ENCODE measurements around the gene FOSL2.

The FOSL2 gene

DNA sequence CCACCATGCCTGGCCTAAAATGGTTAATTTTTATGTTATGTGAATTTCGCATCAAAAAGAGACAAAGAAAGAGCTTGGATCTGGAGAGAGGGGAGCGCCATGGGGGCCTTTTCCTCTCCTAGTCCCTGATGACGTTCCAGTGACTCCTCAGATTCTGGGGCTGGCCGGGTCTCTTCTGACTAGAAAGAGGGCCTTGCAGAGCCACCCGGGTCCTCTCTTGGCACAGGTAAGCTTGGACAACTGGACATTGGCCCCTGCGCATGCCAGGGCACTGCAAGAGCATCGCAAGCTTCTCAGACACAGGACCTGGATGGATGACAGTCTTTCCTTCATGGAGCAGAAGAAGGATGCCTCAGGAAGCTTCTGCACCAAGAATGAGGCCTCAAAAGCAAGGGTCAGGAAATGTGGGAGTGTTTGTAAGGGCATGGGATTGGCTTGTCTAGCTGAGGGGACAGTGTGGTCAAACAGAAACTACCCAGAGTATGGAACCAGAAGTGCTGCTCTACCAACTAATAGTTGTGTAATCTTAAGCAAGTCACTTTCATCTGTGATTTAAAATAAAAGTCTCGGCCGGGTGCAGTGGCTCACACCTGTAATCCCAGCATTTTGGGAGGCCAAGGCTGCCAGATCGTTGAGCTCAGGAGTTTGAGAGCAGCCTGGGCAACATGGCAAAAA is 35.2 kb downstream of the FOSL2 start:
- WGBS, 2 experiments (ENCODE audit: insufficient coverage in 2 of 2): 94 to 97% methylated on average over 6 to 7 of the region's 10 CpGs

GRCh38 chr2:28428486-28428885 is 35.8 kb downstream of the FOSL2 start:
- Histone ChIP-seq H3K4me3 (ENCODE audit: extremely low read depth, insufficient read depth, low read length, poor library complexity, severe bottlenecking) (no peak overlapping the region), H3K9me3 (ENCODE audit: control insufficient read depth, low read length) (peaks cover 7% of the 10 kb centered on the region), H3K36me3 (ENCODE audit: control insufficient read depth, insufficient read depth, low read length) (no peaks in the 10 kb centered on the region), H3K27ac (ENCODE audit: low read depth, low read length, severe bottlenecking) (no peak overlapping the region), H3K4me1 (ENCODE audit: control insufficient read depth, insufficient read depth, low read length, poor library complexity, severe bottlenecking) (peaks cover 12% of the 10 kb centered on the region)
- 83 to 100% methylated on average over 1 of the region's 3 CpGs for WGBS, 2 experiments (ENCODE audit: insufficient coverage in 2 of 2)

More for the DNA sequence above, 35.2 kb downstream of the FOSL2 start:
- H3K4me3 ChIP-seq (ENCODE audit: extremely low read depth, insufficient read depth, low read length, poor library complexity, severe bottlenecking): no peak overlapping the region
- H3K9me3 ChIP-seq (ENCODE audit: control insufficient read depth, low read length): peaks cover under 1% of the 10 kb centered on the region
- H3K27ac ChIP-seq (ENCODE audit: low read depth, low read length, severe bottlenecking): no peak overlapping the region
- H3K36me3 ChIP-seq (ENCODE audit: control insufficient read depth, insufficient read depth, low read length): no peaks in the 10 kb centered on the region
- peaks cover 18% of the 10 kb centered on the region for H3K4me1 ChIP-seq (ENCODE audit: control insufficient read depth, insufficient read depth, low read length, poor library complexity, severe bottlenecking)

DNA sequence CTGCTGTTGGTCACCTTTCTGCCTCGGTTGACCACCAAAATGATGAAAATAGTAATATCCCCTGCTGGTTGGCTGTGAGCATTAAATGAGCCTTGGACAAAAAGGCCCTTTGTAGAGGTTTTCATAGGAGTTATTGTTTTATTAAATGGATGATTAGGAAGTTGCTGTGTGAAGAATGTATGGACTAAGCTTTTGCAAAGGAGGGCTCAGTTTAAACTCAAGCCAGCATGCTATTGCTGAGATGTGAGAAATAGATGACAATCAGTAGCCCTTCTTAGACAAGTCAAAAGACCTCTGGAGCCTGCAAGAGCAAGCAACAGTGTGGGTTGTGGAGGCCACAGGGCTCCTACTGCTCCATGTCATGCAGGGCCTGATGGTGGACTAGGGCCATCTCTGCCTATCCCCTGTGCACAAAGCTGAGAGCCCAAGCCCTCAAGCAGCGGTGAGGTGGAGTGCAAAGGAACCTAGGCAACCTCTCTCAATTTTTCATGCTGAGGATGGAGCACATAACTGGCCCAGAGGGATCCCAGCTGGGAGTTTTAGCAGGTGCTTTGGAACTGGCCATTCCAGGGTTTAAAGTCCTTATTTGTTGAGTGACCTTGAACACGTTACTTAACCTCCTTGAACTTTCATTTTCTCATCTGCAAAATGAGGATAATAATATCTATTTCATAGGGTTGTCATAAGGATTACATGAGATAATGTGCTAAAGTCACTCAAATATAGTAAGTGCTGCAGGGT is 37.1 kb downstream of the FOSL2 start:
- WGBS, 2 experiments (ENCODE audit: insufficient coverage in 2 of 2): 96 to 100% methylated on average over 2 of the region's 3 CpGs
- no peak overlapping the region for H3K27ac ChIP-seq (ENCODE audit: low read depth, low read length, severe bottlenecking)
- no peak overlapping the region for H3K4me3 ChIP-seq (ENCODE audit: extremely low read depth, insufficient read depth, low read length, poor library complexity, severe bottlenecking)
- H3K36me3 ChIP-seq (ENCODE audit: control insufficient read depth, insufficient read depth, low read length): no peaks in the 10 kb centered on the region
- H3K4me1 ChIP-seq (ENCODE audit: control insufficient read depth, insufficient read depth, low read length, poor library complexity, severe bottlenecking): no peaks in the 10 kb centered on the region
- peaks cover 8% of the 10 kb centered on the region for H3K9me3 ChIP-seq (ENCODE audit: control insufficient read depth, low read length)

GRCh38 chr2:28430377-28430765 is 37.7 kb downstream of the FOSL2 start:
- H3K27ac ChIP-seq (ENCODE audit: low read depth, low read length, severe bottlenecking): no peak overlapping the region
- peaks cover 8% of the 10 kb centered on the region for H3K9me3 ChIP-seq (ENCODE audit: control insufficient read depth, low read length)
- no peaks in the 10 kb centered on the region for H3K4me1 ChIP-seq (ENCODE audit: control insufficient read depth, insufficient read depth, low read length, poor library complexity, severe bottlenecking)
- no peak overlapping the region for H3K4me3 ChIP-seq (ENCODE audit: extremely low read depth, insufficient read depth, low read length, poor library complexity, severe bottlenecking)
- 91 to 94% methylated on average over 5 of the region's 5 CpGs for WGBS, 2 experiments (ENCODE audit: insufficient coverage in 2 of 2)
- no peaks in the 10 kb centered on the region for H3K36me3 ChIP-seq (ENCODE audit: control insufficient read depth, insufficient read depth, low read length)

DNA sequence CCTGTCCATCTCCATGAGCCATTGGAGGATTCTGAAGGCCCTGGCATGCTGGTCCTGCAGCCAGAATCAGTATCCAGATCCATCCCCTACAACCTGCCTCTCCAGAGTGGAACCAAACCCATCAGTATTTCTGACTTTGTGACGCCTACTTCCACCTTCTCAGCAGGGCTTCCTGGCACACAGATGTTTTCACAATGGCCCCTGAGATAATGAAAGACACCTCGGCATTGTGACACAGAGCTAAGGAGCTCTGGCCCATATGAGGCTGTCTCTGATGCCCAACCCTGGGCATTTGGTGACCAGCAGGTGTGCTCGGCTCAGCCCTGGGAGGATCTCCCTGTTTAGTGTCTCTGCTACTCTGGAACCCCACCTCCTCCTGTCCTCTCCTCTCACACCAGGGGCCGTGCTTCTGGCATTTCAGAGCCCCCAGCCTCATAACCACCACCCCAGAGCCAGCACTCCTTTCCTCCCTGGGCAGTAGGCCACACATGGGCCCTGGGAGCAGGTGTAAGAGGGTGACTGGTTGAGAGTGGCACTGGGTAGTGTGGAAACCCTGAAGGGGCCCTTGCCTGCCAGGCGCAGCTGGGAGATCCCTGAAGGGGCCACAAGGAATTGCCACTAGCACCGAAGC is 38.2 kb downstream of the FOSL2 start:
- WGBS, 2 experiments (ENCODE audit: insufficient coverage in 2 of 2): 72 to 90% methylated on average over 3 to 4 of the region's 6 CpGs

DNA sequence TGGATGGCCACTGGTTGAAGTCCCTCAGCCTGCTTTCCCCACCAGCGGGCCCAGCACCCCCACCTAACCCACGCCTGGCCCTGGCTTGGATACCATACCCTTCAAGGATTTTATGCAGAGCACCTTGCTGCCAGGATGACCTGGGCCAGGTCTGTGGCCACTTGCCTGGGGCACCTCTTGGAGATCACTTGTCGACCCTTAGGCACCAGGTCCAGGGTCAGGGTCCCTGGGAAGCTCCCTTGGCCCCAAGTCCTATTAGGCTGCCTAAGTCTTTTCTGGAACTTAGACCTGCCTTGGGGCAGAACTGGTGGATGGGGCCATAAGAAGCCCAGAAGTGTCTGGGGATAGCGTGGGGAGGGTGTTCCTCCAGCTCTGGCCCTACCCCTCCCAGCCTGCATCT is 39.1 kb downstream of the FOSL2 start:
- Histone ChIP-seq H3K4me1 (ENCODE audit: control insufficient read depth, insufficient read depth, low read length, poor library complexity, severe bottlenecking) (no peaks in the 10 kb centered on the region), H3K4me3 (ENCODE audit: extremely low read depth, insufficient read depth, low read length, poor library complexity, severe bottlenecking) (no peak overlapping the region), H3K9me3 (ENCODE audit: control insufficient read depth, low read length) (peaks cover 8% of the 10 kb centered on the region), H3K27ac (ENCODE audit: low read depth, low read length, severe bottlenecking) (no peak overlapping the region), H3K36me3 (ENCODE audit: control insufficient read depth, insufficient read depth, low read length) (no peaks in the 10 kb centered on the region)
- 88 to 94% methylated on average over 1 to 4 of the region's 4 CpGs for WGBS, 2 experiments (ENCODE audit: insufficient coverage in 2 of 2)

More for the DNA sequence above, 38.2 kb downstream of the FOSL2 start:
- Histone ChIP-seq H3K4me1 (ENCODE audit: control insufficient read depth, insufficient read depth, low read length, poor library complexity, severe bottlenecking) (no peaks in the 10 kb centered on the region), H3K27ac (ENCODE audit: low read depth, low read length, severe bottlenecking) (no peak overlapping the region), H3K9me3 (ENCODE audit: control insufficient read depth, low read length) (peaks cover 8% of the 10 kb centered on the region), H3K36me3 (ENCODE audit: control insufficient read depth, insufficient read depth, low read length) (no peaks in the 10 kb centered on the region), H3K4me3 (ENCODE audit: extremely low read depth, insufficient read depth, low read length, poor library complexity, severe bottlenecking) (no peak overlapping the region)

- Histone ChIP-seq H3K9me3 (ENCODE audit: control insufficient read depth, low read length) (peaks cover 8% of the 10 kb centered on the region), H3K4me3 (ENCODE audit: extremely low read depth, insufficient read depth, low read length, poor library complexity, severe bottlenecking) (no peak overlapping the region), H3K4me1 (ENCODE audit: control insufficient read depth, insufficient read depth, low read length, poor library complexity, severe bottlenecking) (no peaks in the 10 kb centered on the region), H3K27ac (ENCODE audit: low read depth, low read length, severe bottlenecking) (no peak overlapping the region), H3K36me3 (ENCODE audit: control insufficient read depth, insufficient read depth, low read length) (no peaks in the 10 kb centered on the region)
- 97 to 98% methylated on average over 3 to 5 of the region's 8 CpGs for WGBS, 2 experiments (ENCODE audit: insufficient coverage in 2 of 2)
Observed at GRCh38 chr2:28432362-28432761, 39.7 kb downstream of the FOSL2 start.

GRCh38 chr2:28433215-28433614 is 40.6 kb downstream of the FOSL2 start:
- peaks cover 8% of the 10 kb centered on the region for H3K9me3 ChIP-seq (ENCODE audit: control insufficient read depth, low read length)
- no peak overlapping the region for H3K27ac ChIP-seq (ENCODE audit: low read depth, low read length, severe bottlenecking)
- H3K4me1 ChIP-seq (ENCODE audit: control insufficient read depth, insufficient read depth, low read length, poor library complexity, severe bottlenecking): no peaks in the 10 kb centered on the region
- WGBS, 2 experiments (ENCODE audit: insufficient coverage in 2 of 2): 100% methylated on average over 1 of the region's 2 CpGs; no CpG with 5 or more reads in 1 of the 2 experiments
- no peak overlapping the region for H3K4me3 ChIP-seq (ENCODE audit: extremely low read depth, insufficient read depth, low read length, poor library complexity, severe bottlenecking)
- H3K36me3 ChIP-seq (ENCODE audit: control insufficient read depth, insufficient read depth, low read length): no peaks in the 10 kb centered on the region

GRCh38 chr2:28433935-28434599 is 41.4 kb downstream of the FOSL2 start:
- Histone ChIP-seq H3K9me3 (ENCODE audit: control insufficient read depth, low read length) (peaks cover 8% of the 10 kb centered on the region), H3K4me3 (ENCODE audit: extremely low read depth, insufficient read depth, low read length, poor library complexity, severe bottlenecking) (no peak overlapping the region), H3K4me1 (ENCODE audit: control insufficient read depth, insufficient read depth, low read length, poor library complexity, severe bottlenecking) (no peaks in the 10 kb centered on the region), H3K36me3 (ENCODE audit: control insufficient read depth, insufficient read depth, low read length) (no peaks in the 10 kb centered on the region), H3K27ac (ENCODE audit: low read depth, low read length, severe bottlenecking) (no peak overlapping the region)
- 87 to 89% methylated on average over 3 to 7 of the region's 8 CpGs for WGBS, 2 experiments (ENCODE audit: insufficient coverage in 2 of 2)

GRCh38 chr2:28434600-28434989 is 41.9 kb downstream of the FOSL2 start:
- H3K36me3 ChIP-seq (ENCODE audit: control insufficient read depth, insufficient read depth, low read length): no peaks in the 10 kb centered on the region
- H3K4me3 ChIP-seq (ENCODE audit: extremely low read depth, insufficient read depth, low read length, poor library complexity, severe bottlenecking): no peak overlapping the region
- WGBS, 2 experiments (ENCODE audit: insufficient coverage in 2 of 2): 63 to 90% methylated on average over 3 to 4 of the region's 5 CpGs
- no peaks in the 10 kb centered on the region for H3K4me1 ChIP-seq (ENCODE audit: control insufficient read depth, insufficient read depth, low read length, poor library complexity, severe bottlenecking)
- H3K27ac ChIP-seq (ENCODE audit: low read depth, low read length, severe bottlenecking): no peak overlapping the region
- H3K9me3 ChIP-seq (ENCODE audit: control insufficient read depth, low read length): peaks cover 8% of the 10 kb centered on the region
